ENCODE data around the gene TRIP11.
A peak's percentile ranks its signal among the peaks of the same experiment; 100 is the strongest.
"Not testable (repeated sequence)": the region's sequence is repeated elsewhere in the genome, so short reads cannot be mapped to it uniquely, and the experiment has no call there.

TRIP11 gene
- 94.9 reads per million, percentile 81 among the genes with 10 or more reads in this experiment for total RNA-seq

- peak; percentile 93 for DNase-seq
Measured at GRCh38 chr14:92039719-92040430, at the start of gene TRIP11. Gene TRIP11, minus strand, starts transcription at chr14:92040059. Its CDS starts 374 bp downstream, at chr14:92039685.

DNA sequence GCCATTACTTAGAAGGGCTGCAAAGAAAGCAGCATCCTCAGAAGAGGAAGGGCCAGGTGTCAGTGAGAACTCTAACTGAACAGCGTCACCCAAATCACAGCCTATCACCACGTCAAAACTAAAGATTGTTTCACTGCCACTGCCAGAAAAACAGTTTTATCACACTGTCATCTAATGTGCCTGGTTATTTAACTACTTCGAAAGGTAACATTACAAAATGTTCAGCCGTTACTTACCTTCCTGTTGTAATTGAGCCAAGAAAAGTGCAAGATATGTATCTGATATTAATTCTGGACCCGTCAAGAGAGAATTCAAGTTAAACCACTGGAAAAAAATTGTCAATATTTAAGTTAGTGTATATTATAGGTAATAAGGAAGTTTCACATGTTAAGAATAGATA, 48.6 kb upstream of the TRIP11 start:
- DNase-seq, result no peak

DNA sequence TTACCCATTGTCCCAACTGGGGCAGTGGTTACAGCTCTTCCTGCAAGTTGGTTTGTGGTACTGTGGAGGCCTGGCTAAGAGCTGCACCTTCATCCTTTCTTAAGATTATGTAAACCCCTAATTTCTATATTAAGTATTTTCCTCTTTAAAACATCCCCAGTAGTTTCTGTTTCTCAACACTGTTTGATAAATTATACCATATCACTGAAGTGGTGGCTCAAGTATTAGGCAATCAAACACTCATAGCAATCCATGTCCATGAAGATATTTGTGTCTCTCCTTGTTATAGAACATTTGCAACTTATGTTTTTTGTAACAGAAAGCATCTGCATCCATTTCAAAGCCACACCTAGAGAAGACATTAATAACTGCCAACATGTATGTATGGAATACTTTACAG, 34.7 kb upstream of the TRIP11 start:
- DNase-seq, result no peak

DNA sequence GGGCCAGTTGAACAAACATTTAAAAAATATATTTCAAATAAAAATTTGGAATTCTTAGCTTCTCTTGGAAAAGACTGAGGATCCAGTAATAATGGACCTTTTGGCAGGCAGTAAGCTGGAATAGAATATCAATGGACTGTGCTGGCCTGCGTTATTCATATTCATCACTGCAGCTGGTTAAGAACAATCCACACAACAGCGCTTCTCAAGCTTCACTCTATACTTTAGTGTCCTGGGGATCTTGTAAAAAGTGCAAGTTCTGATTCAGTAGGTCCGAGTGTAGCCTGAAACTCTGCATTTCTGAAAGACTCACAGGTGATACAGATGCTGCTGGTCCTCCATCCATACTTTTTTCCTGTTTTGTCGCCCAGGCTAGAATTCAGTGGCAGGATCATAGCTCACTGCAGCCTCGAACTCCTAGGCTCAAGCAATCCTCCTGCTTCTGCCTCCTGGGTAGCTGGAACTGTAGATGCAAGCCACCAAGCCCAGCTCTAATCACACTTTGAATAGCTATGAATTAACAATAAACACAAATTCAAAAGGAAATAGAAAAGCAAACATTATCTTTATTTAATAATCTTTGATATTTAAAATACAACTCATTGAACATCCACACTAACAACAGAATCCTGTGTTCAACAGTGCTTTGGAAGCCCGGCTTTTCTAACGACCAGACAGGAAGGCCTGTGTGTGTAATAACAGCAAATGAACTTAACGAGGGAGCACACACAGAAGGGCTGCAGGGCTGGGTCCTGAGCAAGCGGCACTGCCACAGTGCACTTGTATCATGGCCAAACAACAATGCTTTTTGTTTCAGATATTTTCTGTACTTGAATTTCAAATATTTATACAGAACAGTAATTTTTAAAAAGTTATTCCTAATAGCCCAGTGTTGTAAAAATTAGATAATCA, 18.4 kb upstream of the TRIP11 start:
- DNase-seq, result no peak

- no peak for DNase-seq
Measured at GRCh38 chr14:92049781-92050180, 9.9 kb upstream of the TRIP11 start.

DNA sequence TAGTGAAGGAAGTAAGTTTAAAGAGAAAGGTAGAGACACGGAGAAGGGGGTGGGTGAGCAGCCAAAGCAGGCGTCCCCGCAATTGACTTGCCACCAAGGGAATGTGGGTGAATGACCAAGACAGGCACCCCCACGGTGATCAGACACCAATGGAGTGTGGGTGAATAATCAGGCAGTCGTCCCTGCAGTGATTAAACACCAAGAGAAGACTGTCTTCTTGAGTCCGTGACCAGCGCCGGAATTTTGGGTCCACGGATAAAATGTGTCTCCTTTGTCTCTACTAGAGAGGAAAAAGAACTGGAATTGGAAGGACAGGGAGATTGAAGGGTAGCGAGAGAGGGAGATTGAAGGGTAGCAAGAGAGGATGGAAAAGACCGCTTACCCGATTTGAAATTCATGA, 9.4 kb upstream of the TRIP11 start:
- DNase-seq, result not testable (repeated sequence)

DNA sequence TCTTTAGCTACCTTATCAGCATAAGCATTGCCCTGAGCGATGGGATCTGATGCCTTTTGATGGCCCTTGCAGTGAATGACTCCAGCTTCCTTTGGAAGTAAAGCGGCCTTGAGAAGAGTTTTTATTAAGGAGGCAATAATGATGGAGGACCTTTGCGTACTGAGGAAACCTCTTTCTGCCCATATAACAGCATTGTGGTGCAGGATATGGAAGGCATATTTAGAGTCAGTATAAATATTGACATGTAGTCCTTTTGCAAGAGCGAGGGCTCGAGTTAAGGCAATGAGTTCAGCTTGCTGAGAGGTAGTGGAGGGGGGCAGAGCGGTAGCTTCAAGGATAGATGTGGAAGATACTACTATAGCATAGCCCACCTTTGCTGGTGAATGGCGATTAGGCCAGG, 6.0 kb upstream of the TRIP11 start:
- not testable (repeated sequence) for DNase-seq

GRCh38 chr14:92041766-92042165, 1.9 kb upstream of the TRIP11 start:
- DNase-seq, result not testable (repeated sequence)

GRCh38 chr14:92041203-92041602, 1.3 kb upstream of the TRIP11 start:
- no peak for DNase-seq

- no peak for DNase-seq
Measured at GRCh38 chr14:92040431-92041051, 682 bp upstream of the TRIP11 start.

DNA sequence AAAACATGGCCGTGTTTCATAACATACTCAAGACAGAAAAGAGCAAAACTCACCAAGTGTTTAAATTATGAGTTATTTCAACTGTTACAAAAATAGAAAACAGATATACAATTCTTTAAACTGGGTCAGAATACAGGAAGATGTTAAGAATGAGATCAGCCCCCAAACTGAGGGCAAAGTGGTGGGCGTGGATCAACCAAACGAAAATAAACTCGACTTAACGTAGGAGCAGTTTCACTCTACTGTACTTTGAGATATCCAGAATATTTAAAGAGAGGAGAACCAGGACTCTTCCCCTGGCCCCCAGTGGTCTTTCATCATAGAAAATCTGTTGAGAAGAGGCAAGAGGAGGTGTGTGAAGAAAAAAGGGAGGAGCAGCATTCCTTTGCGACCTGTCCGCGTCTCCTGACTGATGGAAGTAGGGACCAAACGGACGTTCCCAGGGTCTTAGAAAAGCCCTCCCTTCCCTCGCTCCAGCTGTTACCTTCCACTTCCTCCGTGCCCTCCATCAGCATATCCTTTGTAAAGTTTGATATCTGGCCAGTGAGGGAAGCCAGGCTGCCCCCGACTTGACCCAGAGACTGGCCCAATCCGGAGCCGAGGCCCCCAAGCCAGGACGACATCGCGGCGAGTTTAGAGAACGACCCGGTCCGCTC, 668 bp downstream of the TRIP11 start:
- no peak for DNase-seq

- no peak for DNase-seq
Measured at GRCh38 chr14:92037989-92038388, 1.9 kb downstream of the TRIP11 start.

GRCh38 chr14:92035890-92036289, 4.0 kb downstream of the TRIP11 start:
- DNase-seq, result no peak

DNA sequence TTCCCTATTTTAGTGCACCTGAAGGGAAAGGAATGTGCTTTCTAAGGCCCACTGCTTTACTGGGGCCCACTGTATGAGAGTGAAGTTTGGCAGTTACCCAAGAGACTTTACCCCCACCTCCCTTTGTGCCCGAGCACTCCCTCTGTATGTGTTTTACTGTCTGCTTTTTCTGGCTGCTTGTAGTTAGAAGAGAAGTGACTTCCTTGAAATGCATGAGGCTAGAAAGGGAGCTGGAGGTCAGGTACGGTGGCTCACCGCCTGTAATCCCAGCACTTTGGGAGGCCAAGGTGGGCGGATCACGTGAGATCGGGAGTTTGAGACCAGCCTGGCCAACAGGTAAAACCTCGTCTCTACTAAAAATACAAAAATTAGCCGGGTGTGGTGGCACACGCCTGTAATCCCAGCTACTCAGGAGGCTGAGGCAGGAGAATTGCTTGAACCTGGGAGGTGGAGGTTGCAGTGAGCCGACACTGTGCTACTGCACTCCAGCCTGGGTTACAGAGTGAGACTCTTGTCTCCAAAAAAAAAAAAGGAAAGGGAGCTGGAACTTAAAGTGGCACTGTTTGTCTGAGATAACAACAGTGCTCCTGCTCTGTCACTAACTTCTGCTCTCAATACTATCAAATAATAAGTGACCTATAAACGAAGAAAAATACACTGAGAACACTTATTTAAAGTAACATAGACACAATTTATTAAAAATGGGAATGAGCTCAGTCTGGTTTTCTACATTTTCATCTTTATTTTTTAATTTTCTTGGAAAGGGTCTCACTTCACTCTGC, 5.8 kb downstream of the TRIP11 start:
- DNase-seq, result no peak

DNA sequence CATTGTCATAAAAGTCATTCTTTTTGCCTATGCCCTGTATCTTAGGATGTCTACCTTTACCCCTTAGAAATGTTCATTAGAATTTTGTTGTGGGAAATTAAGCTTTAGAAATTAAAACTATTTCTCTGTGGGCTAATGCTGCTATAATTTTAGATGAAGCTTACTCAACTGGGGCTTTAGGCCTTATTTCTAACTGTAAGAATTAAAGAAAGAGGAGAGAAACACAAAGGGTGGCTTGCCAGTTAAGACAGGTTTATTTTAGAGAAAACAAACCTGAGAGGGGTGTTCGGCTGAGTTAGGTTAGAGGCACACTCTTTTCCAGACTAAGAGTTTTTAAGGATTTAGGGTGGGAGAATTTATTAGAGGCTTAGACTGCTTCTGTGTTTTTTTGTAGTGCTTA, 6.4 kb downstream of the TRIP11 start:
- DNase-seq, result no peak

GRCh38 chr14:92026548-92027190, 13.2 kb downstream of the TRIP11 start:
- DNase-seq, result no peak

DNA sequence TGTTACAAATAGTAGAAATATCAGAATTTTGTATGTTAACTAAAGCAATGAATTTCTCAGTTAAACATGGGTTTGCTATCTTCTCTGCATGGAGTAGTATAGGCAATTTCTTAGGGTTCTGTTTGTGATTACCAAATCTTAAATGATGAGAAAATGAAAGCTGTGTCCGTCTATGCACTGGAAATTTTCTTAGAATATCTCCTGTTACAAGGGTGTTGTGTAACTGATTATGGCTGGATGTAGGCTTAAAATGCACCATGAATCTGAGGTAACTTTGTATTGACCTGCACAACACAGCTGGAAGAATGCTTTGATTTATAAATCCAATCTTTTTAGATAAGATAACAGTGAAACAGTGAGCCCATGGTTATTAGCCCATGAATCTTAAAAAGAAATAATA, 17.8 kb downstream of the TRIP11 start:
- no peak for DNase-seq

- no peak for DNase-seq
Measured at GRCh38 chr14:92021523-92021922, 18.3 kb downstream of the TRIP11 start.

DNA sequence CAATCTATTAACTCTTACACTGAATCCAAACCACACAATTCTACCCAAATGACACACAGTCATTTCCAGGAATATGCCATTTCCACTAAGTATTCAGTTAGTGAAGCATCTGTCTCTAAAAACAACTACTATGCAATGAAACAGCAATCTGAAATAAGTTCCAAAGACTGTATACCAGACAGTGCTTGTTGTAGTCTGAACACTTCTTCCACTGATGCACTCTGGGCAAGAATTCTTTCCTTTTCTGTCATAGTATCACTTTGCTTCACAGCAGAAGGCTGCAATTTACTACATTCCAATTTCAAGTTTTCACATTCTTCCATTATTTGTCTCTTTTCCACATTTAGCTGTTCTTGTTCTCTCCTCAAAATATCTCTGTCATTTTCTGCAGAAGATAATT, 25.8 kb downstream of the TRIP11 start:
- DNase-seq, result no peak

DNA sequence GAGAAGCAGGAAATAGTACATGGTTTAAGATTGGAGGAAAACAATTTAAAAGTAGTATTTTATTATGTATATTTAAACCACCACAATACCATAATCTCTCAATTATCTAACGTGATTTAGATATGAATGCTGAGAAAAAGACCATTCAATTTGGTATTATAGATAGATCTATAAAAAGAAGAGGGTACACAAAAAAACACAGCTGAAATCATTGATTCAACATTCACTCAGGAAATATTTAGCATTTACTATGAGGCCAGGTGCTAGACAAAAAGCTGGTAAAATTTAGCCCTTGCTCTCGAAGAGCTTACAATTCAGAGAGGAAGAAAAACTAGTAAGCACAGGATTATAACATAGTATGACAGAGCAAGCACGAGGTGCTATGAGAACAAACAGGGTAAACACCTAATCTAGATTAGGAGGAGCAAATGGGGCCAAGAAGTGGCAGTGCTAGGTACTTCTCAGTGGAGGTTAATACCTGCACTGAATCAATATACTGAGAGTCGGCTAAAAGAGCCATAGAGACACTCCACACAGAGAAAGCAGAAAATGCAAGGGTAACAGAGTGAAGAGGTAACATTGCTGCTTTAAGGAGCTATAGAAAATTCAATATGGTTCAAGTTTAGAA, 27.6 kb downstream of the TRIP11 start:
- DNase-seq, result no peak

GRCh38 chr14:92010644-92011043, 29.2 kb downstream of the TRIP11 start:
- DNase-seq, result no peak
